SU-DHL-6 (cell line): ENCODE results near the gene RRBP1.

Experiments used
- H2AFZ ChIP-seq: fragments of 200-600 bp; sonication (generic); 2 replicates; pipeline ENCODE4 v1.6.1; 2014; ENCODE audit warnings: low read depth, mild to moderate bottlenecking, moderate library complexity, mixed read lengths, antibody characterized with exemption, low read length; ENCODE audit not compliant: severe bottlenecking
- H3F3A ChIP-seq: fragments of 200-600 bp; shearing (Covaris generic); 2 replicates; pipeline ENCODE4 v1.6.0; 2016; ENCODE audit warnings: antibody characterized with exemption, mild to moderate bottlenecking; ENCODE audit not compliant: insufficient read depth
- H3K27ac ChIP-seq: fragments of 200-600 bp; sonication (generic); 2 replicates; pipeline ENCODE4 v1.5.1; 2016; ENCODE audit warnings: low read depth, mild to moderate bottlenecking, low read length, moderate library complexity, mixed read lengths
- H3K27me3 ChIP-seq: fragments of 200-600 bp; sonication (generic), shearing (Covaris generic); 2 replicates; pipeline ENCODE4 v1.6.0; 2014; ENCODE audit warnings: mild to moderate bottlenecking, low read length
- H3K36me3 ChIP-seq: fragments of 200-600 bp; sonication (generic); 2 replicates; pipeline ENCODE4 v1.6.1; 2014; ENCODE audit warnings: mild to moderate bottlenecking, low read length, mixed read lengths
- H3K4me2 ChIP-seq: fragments of 300-600, 200-600 bp; shearing (Covaris generic), sonication (generic); 2 replicates; pipeline ENCODE4 v1.6.0; 2014; ENCODE audit warnings: low read length, low read depth, mild to moderate bottlenecking; ENCODE audit not compliant: poor library complexity, severe bottlenecking
- H3K4me3 ChIP-seq: fragments of 200-600 bp; sonication (generic); 2 replicates; pipeline ENCODE4 v1.5.1; 2014; ENCODE audit warnings: antibody characterized with exemption, low read length, mild to moderate bottlenecking, mixed read lengths; ENCODE audit not compliant: insufficient read depth, poor library complexity, severe bottlenecking
- H3K79me2 ChIP-seq: fragments of 200-600 bp; sonication (generic); 2 replicates; pipeline ENCODE4 v1.6.1; 2014; ENCODE audit warnings: mild to moderate bottlenecking, low read length, moderate library complexity; ENCODE audit not compliant: insufficient read depth
- H3K9ac ChIP-seq: fragments of 200-600 bp; sonication (generic); 2 replicates; pipeline ENCODE4 v1.7.0; 2014; ENCODE audit warnings: mild to moderate bottlenecking, low read length
- H3K9me2 ChIP-seq: fragments of 200-600 bp; sonication (generic); replicated peaks from 2 replicates; pipeline ENCODE4 v1.6.1; 2014; ENCODE audit warnings: low read length; ENCODE audit not compliant: insufficient read depth
- H3K9me3 ChIP-seq: fragments of 200-600 bp; sonication (generic); 2 replicates; pipeline ENCODE4 v1.6.1; 2014; ENCODE audit warnings: low read length, mixed read lengths; ENCODE audit not compliant: insufficient read depth
- H4K20me1 ChIP-seq: fragments of 200-600 bp; sonication (generic); 2 replicates; pipeline ENCODE4 v1.6.1; 2014; ENCODE audit warnings: low read depth, mild to moderate bottlenecking, antibody characterized with exemption, low read length, moderate library complexity, mixed read lengths
- CTCF ChIP-seq: fragments of 200-600 bp; sonication (generic); IDR thresholded peaks from one replicate; pipeline ENCODE4 v1.5.1; 2017; ENCODE audit warnings: antibody characterized with exemption, mild to moderate bottlenecking, low read length, moderate library complexity; ENCODE audit not compliant: insufficient read depth, poor library complexity, severe bottlenecking
- EZH2phosphoT487 ChIP-seq: fragments of 200-600 bp; sonication (generic), shearing (Covaris generic); conservative IDR thresholded peaks from 2 replicates; pipeline ENCODE4 v1.6.1; 2018; ENCODE audit warnings: mild to moderate bottlenecking, antibody characterized with exemption, low read length, moderate library complexity, mixed read lengths

The RRBP1 gene

GRCh38 chr20:17586250-17586649 is 95.8 kb downstream of the RRBP1 start:
- no peaks in the 10 kb centered on the region for H3F3A ChIP-seq
- H3K27me3 ChIP-seq, result no peaks in the 10 kb centered on the region
- H3K9ac ChIP-seq, result no peak overlapping the region
- H3K27ac ChIP-seq, result no peak overlapping the region
- H3K9me2 ChIP-seq, result no peaks in the 10 kb centered on the region
- no peak overlapping the region for H3K4me3 ChIP-seq
- no peaks in the 10 kb centered on the region for H3K79me2 ChIP-seq
- no peak overlapping the region for H3K4me2 ChIP-seq
- H4K20me1 ChIP-seq, result no peaks in the 10 kb centered on the region
- no peaks in the 10 kb centered on the region for H3K36me3 ChIP-seq
- H2AFZ ChIP-seq, result no peak overlapping the region
- H3K9me3 ChIP-seq, result no peaks in the 10 kb centered on the region
- no peak for TF ChIP-seq CTCF
- no peak for TF ChIP-seq EZH2phosphoT487

GRCh38 chr20:17584689-17585088 is 97.4 kb downstream of the RRBP1 start:
- Histone ChIP-seq H4K20me1 (no peaks in the 10 kb centered on the region), H3K4me3 (no peak overlapping the region), H3K9me2 (no peaks in the 10 kb centered on the region), H3F3A (no peaks in the 10 kb centered on the region), H3K27ac (no peak overlapping the region), H3K36me3 (no peaks in the 10 kb centered on the region), H3K9ac (no peak overlapping the region), H2AFZ (no peak overlapping the region), H3K79me2 (no peaks in the 10 kb centered on the region), H3K27me3 (no peaks in the 10 kb centered on the region), H3K4me2 (no peak overlapping the region), H3K9me3 (no peaks in the 10 kb centered on the region)
- TF ChIP-seq CTCF (no peak), EZH2phosphoT487 (no peak)

GRCh38 chr20:17583126-17583525 is 98.9 kb downstream of the RRBP1 start:
- Histone ChIP-seq H4K20me1 (no peaks in the 10 kb centered on the region), H3K4me2 (no peak overlapping the region), H3K27me3 (no peaks in the 10 kb centered on the region), H3K4me3 (no peak overlapping the region), H3K9me3 (no peaks in the 10 kb centered on the region), H3K9ac (no peak overlapping the region), H3K9me2 (no peaks in the 10 kb centered on the region), H3K27ac (no peak overlapping the region), H3K36me3 (no peaks in the 10 kb centered on the region), H3F3A (no peaks in the 10 kb centered on the region), H3K79me2 (no peaks in the 10 kb centered on the region), H2AFZ (no peak overlapping the region)
- TF ChIP-seq EZH2phosphoT487 (no peak), CTCF (no peak)

- H3K36me3 ChIP-seq, result no peaks in the 10 kb centered on the region
- H3K27me3 ChIP-seq, result no peaks in the 10 kb centered on the region
- no peak overlapping the region for H3K4me2 ChIP-seq
- H3K27ac ChIP-seq, result no peak overlapping the region
- no peaks in the 10 kb centered on the region for H4K20me1 ChIP-seq
- no peaks in the 10 kb centered on the region for H3K79me2 ChIP-seq
- H3K4me3 ChIP-seq, result no peak overlapping the region
- H3K9me3 ChIP-seq, result no peaks in the 10 kb centered on the region
- no peak overlapping the region for H2AFZ ChIP-seq
- H3K9me2 ChIP-seq, result no peaks in the 10 kb centered on the region
- TF ChIP-seq EZH2phosphoT487, result no peak
- no peak for TF ChIP-seq CTCF
- no peak overlapping the region for H3K9ac ChIP-seq
- no peaks in the 10 kb centered on the region for H3F3A ChIP-seq
Observed at GRCh38 chr20:17580895-17581294, 101.1 kb downstream of the RRBP1 start.
